ENCODE results near the gene SPOUT1. TPM values are rescaled to one million over a fixed set of nuclear protein-coding genes. Genes with fewer than 3 reads are reported as not detected.

SPOUT1 gene
- total RNA-seq, 1 experiment from 2014 or later: 39.6 TPM

Other genes starting within 250 kb of the SPOUT1 start
- 49.5 and 52.1 TPM in 2 replicates for gene DYNC2I2, start 172.9 kb downstream of the SPOUT1 start, total RNA-seq (2014; rRNA removed; shearing (Covaris generic))
- 797 and 827 TPM in 2 replicates for gene SET, start 140.6 kb downstream of the SPOUT1 start, total RNA-seq (2014; rRNA removed; shearing (Covaris generic))
- gene PKN3, start 127.3 kb downstream of the SPOUT1 start, total RNA-seq (2014; rRNA removed; shearing (Covaris generic)): 3.2 and 4.4 TPM in 2 replicates
- 65.2 and 74.1 TPM in 2 replicates for gene ZDHHC12, start 105.7 kb downstream of the SPOUT1 start, total RNA-seq (2014; rRNA removed; shearing (Covaris generic))
- 14.3 and 14.4 TPM in 2 replicates for gene ZER1, start 57.9 kb downstream of the SPOUT1 start, total RNA-seq (2014; rRNA removed; shearing (Covaris generic))
- gene TBC1D13, start 42.5 kb downstream of the SPOUT1 start, total RNA-seq (2014; rRNA removed; shearing (Covaris generic)): 10.5 and 12.0 TPM in 2 replicates
- gene ENDOG, start 11.3 kb downstream of the SPOUT1 start, total RNA-seq (2014; rRNA removed; shearing (Covaris generic)): 24.6 and 26.2 TPM in 2 replicates
- gene KYAT1, start 52.2 kb upstream of the SPOUT1 start, total RNA-seq (2014; rRNA removed; shearing (Covaris generic)): 7.4 and 7.5 TPM in 2 replicates
- 36.0 and 38.3 TPM in 2 replicates for gene LRRC8A, start 52.3 kb upstream of the SPOUT1 start, total RNA-seq (2014; rRNA removed; shearing (Covaris generic))
- gene PHYHD1, start 91.2 kb upstream of the SPOUT1 start, total RNA-seq (2014; rRNA removed; shearing (Covaris generic)): 4.5 and 5.2 TPM in 2 replicates
- 40.1 and 41.7 TPM in 2 replicates for gene DOLK, start 117.8 kb upstream of the SPOUT1 start, total RNA-seq (2014; rRNA removed; shearing (Covaris generic))
- gene NUP188, start 117.9 kb upstream of the SPOUT1 start, total RNA-seq (2014; rRNA removed; shearing (Covaris generic)): 33.9 and 35.2 TPM in 2 replicates
- 24.4 and 28.3 TPM in 2 replicates for gene SH3GLB2, start 198.5 kb upstream of the SPOUT1 start, total RNA-seq (2014; rRNA removed; shearing (Covaris generic))
- 13.7 TPM in 2 replicates for gene MIGA2, start 206.8 kb upstream of the SPOUT1 start, total RNA-seq (2014; rRNA removed; shearing (Covaris generic))

Data from SK-MEL-5 (cell line).